ENCODE measurements around the gene SIRT5. TPM values are rescaled to one million over a fixed set of nuclear protein-coding genes. Genes with fewer than 3 reads are reported as not detected.

The SIRT5 gene
- total RNA-seq, 2 donors from 2014 or later = 10.2 to 11.2 TPM

- ATAC-seq = no peak
- 90 to 94% methylated on average over 2 of the region's 2 CpGs for WGBS, 2 donors
- DNase-seq = no peak
- Histone ChIP-seq H3K9me3 (no peaks in the 10 kb centered on the region), H3K4me3 (no peak overlapping the region), H3K4me1 (peaks cover 8% of the 10 kb centered on the region), H3K27me3 (no peaks in the 10 kb centered on the region), H3K36me3 (replicated peaks in 1 of 2; ENCODE audit: insufficient read depth in 1 of 2, low read depth in 2 of 2) (peaks cover 0 to 11% of the 10 kb centered on the region in 2 donors), H3K27ac (no peak overlapping the region)
- intact Hi-C loops (cut with DNase I) = no loop called here
- TF ChIP-seq, protein P1, sequence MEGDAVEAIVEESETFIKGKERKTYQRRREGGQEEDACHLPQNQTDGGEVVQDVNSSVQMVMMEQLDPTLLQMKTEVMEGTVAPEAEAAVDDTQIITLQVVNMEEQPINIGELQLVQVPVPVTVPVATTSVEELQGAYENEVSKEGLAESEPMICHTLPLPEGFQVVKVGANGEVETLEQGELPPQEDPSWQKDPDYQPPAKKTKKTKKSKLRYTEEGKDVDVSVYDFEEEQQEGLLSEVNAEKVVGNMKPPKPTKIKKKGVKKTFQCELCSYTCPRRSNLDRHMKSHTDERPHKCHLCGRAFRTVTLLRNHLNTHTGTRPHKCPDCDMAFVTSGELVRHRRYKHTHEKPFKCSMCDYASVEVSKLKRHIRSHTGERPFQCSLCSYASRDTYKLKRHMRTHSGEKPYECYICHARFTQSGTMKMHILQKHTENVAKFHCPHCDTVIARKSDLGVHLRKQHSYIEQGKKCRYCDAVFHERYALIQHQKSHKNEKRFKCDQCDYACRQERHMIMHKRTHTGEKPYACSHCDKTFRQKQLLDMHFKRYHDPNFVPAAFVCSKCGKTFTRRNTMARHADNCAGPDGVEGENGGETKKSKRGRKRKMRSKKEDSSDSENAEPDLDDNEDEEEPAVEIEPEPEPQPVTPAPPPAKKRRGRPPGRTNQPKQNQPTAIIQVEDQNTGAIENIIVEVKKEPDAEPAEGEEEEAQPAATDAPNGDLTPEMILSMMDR (IDR thresholded peaks at IDR 0.05) = no peak
- no peak for TF ChIP-seq POLR2A (IDR thresholded peaks at IDR 0.05)
These were observed 58.9 kb downstream of the SIRT5 start for GRCh38 chr6:13633343-13633742.

- Histone ChIP-seq H3K4me3 (no peak overlapping the region), H3K27ac (no peak overlapping the region), H3K27me3 (no peaks in the 10 kb centered on the region), H3K36me3 (replicated peaks in 1 of 2; ENCODE audit: insufficient read depth in 1 of 2, low read depth in 2 of 2) (peaks cover 0 to 19% of the 10 kb centered on the region in 2 donors), H3K4me1 (peaks cover 8% of the 10 kb centered on the region), H3K9me3 (no peaks in the 10 kb centered on the region)
- 81 to 88% methylated on average over 4 of the region's 4 CpGs for WGBS, 2 donors
- DNase-seq = no peak
- intact Hi-C loops (cut with DNase I) = no loop called here
- ATAC-seq = no peak
- TF ChIP-seq, protein P1 (IDR thresholded peaks at IDR 0.05) = no peak
- no peak for TF ChIP-seq POLR2A (IDR thresholded peaks at IDR 0.05)
These were observed 61.7 kb downstream of the SIRT5 start for GRCh38 chr6:13635948-13636658.

DNA sequence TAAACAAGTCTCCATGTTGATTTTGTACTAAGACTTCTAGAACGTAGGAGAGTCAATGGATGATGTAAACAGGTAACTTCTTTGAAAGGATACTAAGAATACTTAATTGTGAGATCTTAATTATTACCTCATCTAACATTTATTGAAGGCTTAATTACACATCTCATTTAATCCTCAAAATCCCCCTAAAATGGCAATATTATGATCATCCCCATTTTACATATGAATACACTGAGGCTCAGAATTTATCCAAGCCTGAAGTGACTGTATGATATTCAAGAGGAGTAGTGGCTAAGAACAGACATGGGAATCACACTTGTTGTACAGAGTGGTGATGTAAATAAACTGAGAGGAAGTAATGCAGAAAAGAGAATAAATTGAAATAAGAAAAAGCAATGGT lies 63.6 kb downstream of the SIRT5 start:
- H3K27me3 ChIP-seq = no peaks in the 10 kb centered on the region
- TF ChIP-seq, protein P1 (IDR thresholded peaks at IDR 0.05) = no peak
- no peak for TF ChIP-seq POLR2A (IDR thresholded peaks at IDR 0.05)
- 81 to 86% methylated on average over 1 of the region's 1 CpG for WGBS, 2 donors
- no peak for ATAC-seq
- intact Hi-C loops (cut with DNase I) = no loop called here
- no peak overlapping the region for H3K4me3 ChIP-seq
- no peak overlapping the region for H3K27ac ChIP-seq
- H3K4me1 ChIP-seq = no peaks in the 10 kb centered on the region
- H3K9me3 ChIP-seq = no peaks in the 10 kb centered on the region
- no peak for DNase-seq
- H3K36me3 ChIP-seq (replicated peaks in 1 of 2; ENCODE audit: insufficient read depth in 1 of 2, low read depth in 2 of 2) = peaks cover 0 to 16% of the 10 kb centered on the region in 2 donors

DNA sequence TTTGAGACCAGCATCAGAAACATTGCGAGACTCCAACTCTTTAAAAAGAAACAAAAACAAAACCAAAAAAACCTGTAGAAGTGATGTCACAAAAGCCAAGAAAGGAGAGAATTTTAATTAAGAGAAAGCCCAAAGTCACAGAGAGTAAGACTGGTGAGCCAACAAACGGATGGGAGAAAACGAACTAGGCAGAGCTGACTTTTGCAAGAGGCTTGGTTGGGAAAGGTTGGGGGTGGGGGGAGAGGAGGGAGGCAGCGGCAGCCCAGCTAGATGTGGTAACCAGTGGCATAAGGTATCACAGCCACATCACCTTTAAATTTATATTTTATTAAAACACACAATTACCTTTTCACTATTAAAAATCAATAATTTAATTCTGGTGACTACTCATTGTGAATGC lies 64.2 kb downstream of the SIRT5 start:
- no peaks in the 10 kb centered on the region for H3K4me1 ChIP-seq
- DNase-seq (no peak), ATAC-seq (no peak)
- 87 to 89% methylated on average over 4 of the region's 4 CpGs for WGBS, 2 donors
- H3K27me3 ChIP-seq = no peaks in the 10 kb centered on the region
- peaks cover 0 to 16% of the 10 kb centered on the region in 2 donors for H3K36me3 ChIP-seq (replicated peaks in 1 of 2; ENCODE audit: insufficient read depth in 1 of 2, low read depth in 2 of 2)
- intact Hi-C loops (cut with DNase I) = no loop called here
- no peak overlapping the region for H3K4me3 ChIP-seq
- H3K27ac ChIP-seq = no peak overlapping the region
- H3K9me3 ChIP-seq = no peaks in the 10 kb centered on the region
- no peak for TF ChIP-seq POLR2A (IDR thresholded peaks at IDR 0.05)
- TF ChIP-seq, protein P1 (IDR thresholded peaks at IDR 0.05) = no peak

- H3K27me3 ChIP-seq = no peaks in the 10 kb centered on the region
- 44% methylated on average over 5 of the region's 5 CpGs for WGBS, 2 donors
- ATAC-seq = no peak
- TF ChIP-seq, protein P1 (IDR thresholded peaks at IDR 0.05) = no peak
- no peak for TF ChIP-seq POLR2A (IDR thresholded peaks at IDR 0.05)
- H3K4me3 ChIP-seq = no peak overlapping the region
- H3K4me1 ChIP-seq = no peaks in the 10 kb centered on the region
- H3K9me3 ChIP-seq = no peaks in the 10 kb centered on the region
- H3K36me3 ChIP-seq (replicated peaks in 1 of 2; ENCODE audit: insufficient read depth in 1 of 2, low read depth in 2 of 2) = peaks cover 0 to 16% of the 10 kb centered on the region in 2 donors
- intact Hi-C loops (cut with DNase I) = no loop called here
- no peak for DNase-seq
- H3K27ac ChIP-seq = no peak overlapping the region
These were observed 66.9 kb downstream of the SIRT5 start for GRCh38 chr6:13641315-13641714.

Data from body of pancreas (tissue), 4 donors.